HG02840 (cell line): ENCODE data around the gene GZMH.
"Not testable (repeated sequence)": the region's sequence is repeated elsewhere in the genome, so short reads cannot be mapped to it uniquely, and the experiment has no call there.

Experiments
- ATAC-seq: cut with Tn5 transposase; IDR thresholded peaks from one replicate; pipeline ENCODE4 v1.9.1; 2021; ENCODE audit warnings: mild to moderate bottlenecking, moderate library complexity, moderate number of reproducible peaks; ENCODE audit not compliant: unreplicated experiment, low FRiP score

The GZMH gene

GRCh38 chr14:24609655-24610344 is at the start of gene GZMH:
GZMH (minus strand) TSS chr14:24609685; CDS start chr14:24609613, 72 bp downstream.
- no peak for ATAC-seq

- not testable (repeated sequence) for ATAC-seq
These were observed 38.9 kb upstream of the GZMH start for GRCh38 chr14:24648361-24648760.

- ATAC-seq = no peak
These were observed 30.4 kb upstream of the GZMH start for GRCh38 chr14:24639905-24640304.

GRCh38 chr14:24639270-24639669 is 29.8 kb upstream of the GZMH start:
- ATAC-seq = no peak

GRCh38 chr14:24634158-24634557 is 24.7 kb upstream of the GZMH start, which contains the start of gene GZMB:
GZMB (minus strand) TSS chr14:24634190; CDS start chr14:24634160, 30 bp downstream.
- no peak for ATAC-seq

- no peak for ATAC-seq
These were observed 23.9 kb upstream of the GZMH start for GRCh38 chr14:24633353-24633752.

GRCh38 chr14:24632761-24633160 is 23.3 kb upstream of the GZMH start:
- no peak for ATAC-seq

- no peak for ATAC-seq
These were observed 22.9 kb upstream of the GZMH start for GRCh38 chr14:24632336-24632735.

- no peak for ATAC-seq
These were observed 22.4 kb upstream of the GZMH start for GRCh38 chr14:24631749-24632335.

GRCh38 chr14:24630872-24631477 is 21.5 kb upstream of the GZMH start:
- ATAC-seq = no peak

GRCh38 chr14:24630087-24630871 is 20.8 kb upstream of the GZMH start:
- ATAC-seq = no peak

- no peak for ATAC-seq
These were observed 20.0 kb upstream of the GZMH start for GRCh38 chr14:24629521-24629920.

GRCh38 chr14:24613747-24614146 is 4.3 kb upstream of the GZMH start:
- ATAC-seq = no peak

- no peak for ATAC-seq
These were observed 3.8 kb upstream of the GZMH start for GRCh38 chr14:24613241-24613640.

GRCh38 chr14:24612196-24612595 is 2.7 kb upstream of the GZMH start:
- no peak for ATAC-seq

GRCh38 chr14:24607635-24608514 is 1.6 kb downstream of the GZMH start:
- no peak for ATAC-seq

- no peak for ATAC-seq
These were observed 2.4 kb downstream of the GZMH start for GRCh38 chr14:24607081-24607480.

- ATAC-seq = no peak
These were observed 3.2 kb downstream of the GZMH start for GRCh38 chr14:24606297-24606696.

- peak; percentile 79 for ATAC-seq
These were observed 3.9 kb downstream of the GZMH start for GRCh38 chr14:24605435-24606190.
